GM12865 (cell line): Measurements from ENCODE around the gene GLMN.
"Not testable (repeated sequence)": the region's sequence is repeated elsewhere in the genome, so short reads cannot be mapped to it uniquely, and the experiment has no call there.

Experiments used
- DNase-seq: peaks from one replicate; pipeline ENCODE4 v3.0.0; 2010; ENCODE audit warnings: low read depth
- H3K4me3 ChIP-seq: 2 replicates; pipeline ENCODE4 v1.5.1; 2011; ENCODE audit warnings: mild to moderate bottlenecking, low read depth, low read length, control low read depth
- CTCF ChIP-seq: IDR thresholded peaks from 2 replicates; pipeline ENCODE4 v1.5.1; 2011; ENCODE audit warnings: low read length, control low read depth, low read depth, inconsistent platforms; ENCODE audit not compliant: insufficient read depth; ENCODE audit errors: missing control alignments

The GLMN gene

GRCh38 chr1:92299477-92300150 lies 827 bp upstream of the GLMN start:
- TF ChIP-seq CTCF: no peak
- H3K4me3 ChIP-seq: peak overlapping the region; percentile 80
- DNase-seq: peak; percentile 7

GRCh38 chr1:92298213-92298572 lies 594 bp downstream of the GLMN start:
- H3K4me3 ChIP-seq: peak overlapping the region; percentile 80
- DNase-seq: no peak
- no peak for TF ChIP-seq CTCF

- DNase-seq: peak; percentile 32
- no peak overlapping the region for H3K4me3 ChIP-seq
- TF ChIP-seq CTCF: peak; percentile 39
Observed at GRCh38 chr1:92291372-92291999, 7.3 kb downstream of the GLMN start.

- not testable (repeated sequence) for DNase-seq, H3K4me3 ChIP-seq
Observed at GRCh38 chr1:92281411-92281810, 17.4 kb downstream of the GLMN start.

- not testable (repeated sequence) for H3K4me3 ChIP-seq, DNase-seq
Observed at GRCh38 chr1:92279781-92280180, 19.0 kb downstream of the GLMN start.

GRCh38 chr1:92277105-92277723 lies 21.6 kb downstream of the GLMN start:
- H3K4me3 ChIP-seq: no peak overlapping the region
- DNase-seq: no peak
- TF ChIP-seq CTCF: no peak

GRCh38 chr1:92276082-92276481 lies 22.7 kb downstream of the GLMN start:
- DNase-seq: no peak
- H3K4me3 ChIP-seq: no peak overlapping the region
- no peak for TF ChIP-seq CTCF

- H3K4me3 ChIP-seq: no peak overlapping the region
- no peak for TF ChIP-seq CTCF
- DNase-seq: no peak
Observed at GRCh38 chr1:92274939-92275338, 23.8 kb downstream of the GLMN start.
